CD14-positive monocyte (primary cell): ENCODE results near the gene PREP. TPM values are rescaled to one million over a fixed set of nuclear protein-coding genes. Genes with fewer than 3 reads are reported as not detected.
"Not testable (repeated sequence)": the region's sequence is repeated elsewhere in the genome, so short reads cannot be mapped to it uniquely, and the experiment has no call there.

ENCODE experiments used
- DNase-seq, 3 donors: peaks; one replicate each; pipeline ENCODE4 v3.0.0-alpha.2; 2011 to 2022
- H2AFZ ChIP-seq: 2 replicates; pipeline ENCODE4 v1.6.0; 2012; ENCODE audit warnings: mild to moderate bottlenecking, low read depth, low read length, inconsistent platforms; ENCODE audit not compliant: insufficient read depth, poor library complexity, severe bottlenecking
- H3K27ac ChIP-seq, 2 donors: 1 replicate in 1 of 2; 2 replicates in 1 of 2; pipeline ENCODE4 v1.5.1; 2012 to 2013; ENCODE audit warnings: low read length in 2 of 2, control low read depth in 1 of 2, inconsistent platforms in 1 of 2, low read depth in 1 of 2, mild to moderate bottlenecking in 1 of 2
- H3K27me3 ChIP-seq, 2 donors: one replicate each; pipeline versions ENCODE4 v1.6.0 to v1.6.1; 2011 to 2013; ENCODE audit warnings: low read length in 2 of 2; ENCODE audit not compliant: control insufficient read depth in 2 of 2, insufficient read depth in 2 of 2
- H3K36me3 ChIP-seq, 2 donors: replicated peaks in 1 of 2; 1 replicate in 1 of 2; 2 replicates in 1 of 2; pipeline versions ENCODE4 v1.5.1 to v1.6.1; 2012 to 2013; ENCODE audit warnings: low read length in 2 of 2, control low read depth in 1 of 2, inconsistent platforms in 1 of 2, mild to moderate bottlenecking in 1 of 2; ENCODE audit not compliant: insufficient read depth in 2 of 2, control insufficient read depth in 1 of 2
- H3K4me1 ChIP-seq, 2 donors: 1 replicate in 1 of 2; 2 replicates in 1 of 2; pipeline versions ENCODE4 v1.5.1 to v1.6.1; 2012 to 2013; ENCODE audit warnings: low read length in 2 of 2, control low read depth in 1 of 2, inconsistent platforms in 1 of 2, mild to moderate bottlenecking in 1 of 2, moderate library complexity in 1 of 2; ENCODE audit not compliant: insufficient read depth in 2 of 2, control insufficient read depth in 1 of 2
- H3K4me2 ChIP-seq: replicated peaks from 2 replicates; pipeline ENCODE3; 2012; ENCODE audit warnings: low read length, moderate library complexity, mild to moderate bottlenecking; ENCODE audit not compliant: poor library complexity, severe bottlenecking; ENCODE audit errors: extremely low read depth
- H3K4me3 ChIP-seq, 3 experiments: fragments of 200-600 bp in 1 of 3; sonication (generic) in 1 of 3; replicated peaks in 1 of 3; 1 replicate in 2 of 3; 2 replicates in 1 of 3; pipeline ENCODE4 v1.5.1; 2011 to 2013; ENCODE audit warnings: low read length in 3 of 3, mild to moderate bottlenecking in 3 of 3, control low read depth in 2 of 3, low read depth in 2 of 3, inconsistent platforms in 1 of 3, moderate library complexity in 1 of 3
- H3K79me2 ChIP-seq: 2 replicates; pipeline ENCODE4 v1.6.0; 2012; ENCODE audit warnings: mild to moderate bottlenecking, control low read depth, inconsistent platforms, low read length, moderate library complexity; ENCODE audit not compliant: insufficient read depth
- H3K9ac ChIP-seq: 2 replicates; pipeline ENCODE4 v1.6.0; 2017; ENCODE audit warnings: low read length, mild to moderate bottlenecking; ENCODE audit not compliant: insufficient read depth, poor library complexity, severe bottlenecking
- H3K9me3 ChIP-seq, 2 donors: replicated peaks in 1 of 2; 1 replicate in 1 of 2; 2 replicates in 1 of 2; pipeline versions ENCODE4 v1.5.1 to v1.6.1; 2012 to 2013; ENCODE audit warnings: low read length in 2 of 2, control low read depth in 1 of 2; ENCODE audit not compliant: control insufficient read depth in 1 of 2, insufficient read depth in 1 of 2
- H4K20me1 ChIP-seq: 2 replicates; pipeline ENCODE4 v1.6.0; 2012; ENCODE audit warnings: mild to moderate bottlenecking, low read length, control low read depth, moderate library complexity; ENCODE audit not compliant: insufficient read depth
- H3K27ac Mint-ChIP-seq, 7 donors: one replicate each; pipeline ENCODE4 v1.8.0; 2020; ENCODE audit warnings: mild to moderate bottlenecking in 7 of 7, mixed read lengths in 7 of 7, moderate library complexity in 6 of 7, inconsistent platforms in 2 of 7
- H3K27me3 Mint-ChIP-seq, 3 donors: one replicate each; pipeline ENCODE4 v1.8.0; 2021 to 2022; ENCODE audit warnings: low read depth in 3 of 3, mild to moderate bottlenecking in 3 of 3, mixed read lengths in 3 of 3, moderate library complexity in 3 of 3, inconsistent platforms in 1 of 3
- H3K36me3 Mint-ChIP-seq, 2 donors: one replicate each; pipeline ENCODE4 v1.8.0; 2020; ENCODE audit warnings: mixed read lengths in 2 of 2, inconsistent platforms in 1 of 2, mild to moderate bottlenecking in 1 of 2
- H3K4me1 Mint-ChIP-seq: one replicate; pipeline ENCODE4 v1.8.0; 2020; ENCODE audit warnings: mild to moderate bottlenecking, mixed read lengths
- H3K4me3 Mint-ChIP-seq, 2 donors: one replicate each; pipeline ENCODE4 v1.8.0; 2020; ENCODE audit warnings: mild to moderate bottlenecking in 2 of 2, mixed read lengths in 2 of 2, moderate library complexity in 1 of 2
- H3K9me3 Mint-ChIP-seq, 7 donors: one replicate each; pipeline ENCODE4 v1.8.0; 2020 to 2022; ENCODE audit warnings: mixed read lengths in 7 of 7, mild to moderate bottlenecking in 6 of 7, moderate library complexity in 6 of 7, inconsistent platforms in 2 of 7
- WGBS: methylation state at CpG from one replicate; pipeline ENCODE4 v1.1.5; 2013; ENCODE audit warnings: missing lambda C conversion rate; ENCODE audit not compliant: insufficient coverage; 5-methylcytosine and 5-hydroxymethylcytosine counted together
- intact Hi-C, 2 donors: fragments of 100-400 bp; cut with micrococcal nuclease; formaldehyde crosslinking; loops; one replicate each; pipeline versions ENCODE4 v1.15.0 to v1.15.1; 2023
- polyA plus RNA-seq, 3 donors: library from polyadenylated mRNA; depleted of rRNA in 1 of 3; unstranded in 2 of 3; stranded (reverse) in 1 of 3; fragments of 300-500 nt in 2 of 3; fragments of >200 nt in 1 of 3; fragmentation: Illumina TruSeq in 2 of 3; gene quantifications; 1 replicate in 2 of 3; 2 replicates in 1 of 3; pipeline ENCODE4 v1.2.3, GENCODE V29; 2012 to 2021
- TF ChIP-seq, protein P1 (sequence below): fragments of 200-600 bp; IDR thresholded peaks from one replicate; pipeline ENCODE4 v1.8.0; 2022; ENCODE audit warnings: antibody characterized with exemption, mild to moderate bottlenecking

Gene PREP
- polyA plus RNA-seq, 3 donors, result 21.4 to 40.8 (median 30.7) TPM

- no peaks in the 10 kb centered on the region for H3K9me3 ChIP-seq
- H3K4me2 ChIP-seq, result no peak overlapping the region
- intact Hi-C loops, result no loop called here
- no peak overlapping the region for H3K4me3 ChIP-seq
- no peak overlapping the region for H2AFZ ChIP-seq
- no peak for DNase-seq
- WGBS, result no CpG with 5 or more reads among the region's 2 CpGs
- Mint-ChIP-seq H3K36me3 (peaks cover 68 to 72% of the 10 kb centered on the region in 2 donors), H3K4me1 (no peaks in the 10 kb centered on the region), H3K4me3 (no peak overlapping the region), H3K9me3 (peaks cover 3 to 10% (median 6%) of the 10 kb centered on the region in 7 donors), H3K27ac (no peak overlapping the region), H3K27me3 (no peaks in the 10 kb centered on the region)
- TF ChIP-seq, protein P1, sequence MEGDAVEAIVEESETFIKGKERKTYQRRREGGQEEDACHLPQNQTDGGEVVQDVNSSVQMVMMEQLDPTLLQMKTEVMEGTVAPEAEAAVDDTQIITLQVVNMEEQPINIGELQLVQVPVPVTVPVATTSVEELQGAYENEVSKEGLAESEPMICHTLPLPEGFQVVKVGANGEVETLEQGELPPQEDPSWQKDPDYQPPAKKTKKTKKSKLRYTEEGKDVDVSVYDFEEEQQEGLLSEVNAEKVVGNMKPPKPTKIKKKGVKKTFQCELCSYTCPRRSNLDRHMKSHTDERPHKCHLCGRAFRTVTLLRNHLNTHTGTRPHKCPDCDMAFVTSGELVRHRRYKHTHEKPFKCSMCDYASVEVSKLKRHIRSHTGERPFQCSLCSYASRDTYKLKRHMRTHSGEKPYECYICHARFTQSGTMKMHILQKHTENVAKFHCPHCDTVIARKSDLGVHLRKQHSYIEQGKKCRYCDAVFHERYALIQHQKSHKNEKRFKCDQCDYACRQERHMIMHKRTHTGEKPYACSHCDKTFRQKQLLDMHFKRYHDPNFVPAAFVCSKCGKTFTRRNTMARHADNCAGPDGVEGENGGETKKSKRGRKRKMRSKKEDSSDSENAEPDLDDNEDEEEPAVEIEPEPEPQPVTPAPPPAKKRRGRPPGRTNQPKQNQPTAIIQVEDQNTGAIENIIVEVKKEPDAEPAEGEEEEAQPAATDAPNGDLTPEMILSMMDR, result no peak
- H3K27ac ChIP-seq, result no peak overlapping the region
- H3K27me3 ChIP-seq, result no peaks in the 10 kb centered on the region
- peaks cover 25 to 51% of the 10 kb centered on the region in 2 donors for H3K36me3 ChIP-seq
- no peaks in the 10 kb centered on the region for H3K4me1 ChIP-seq
- no peak overlapping the region for H3K9ac ChIP-seq
- no peaks in the 10 kb centered on the region for H4K20me1 ChIP-seq
- no peaks in the 10 kb centered on the region for H3K79me2 ChIP-seq
These were observed 58.0 kb downstream of the PREP start for GRCh38 chr6:105344881-105345370.

DNA sequence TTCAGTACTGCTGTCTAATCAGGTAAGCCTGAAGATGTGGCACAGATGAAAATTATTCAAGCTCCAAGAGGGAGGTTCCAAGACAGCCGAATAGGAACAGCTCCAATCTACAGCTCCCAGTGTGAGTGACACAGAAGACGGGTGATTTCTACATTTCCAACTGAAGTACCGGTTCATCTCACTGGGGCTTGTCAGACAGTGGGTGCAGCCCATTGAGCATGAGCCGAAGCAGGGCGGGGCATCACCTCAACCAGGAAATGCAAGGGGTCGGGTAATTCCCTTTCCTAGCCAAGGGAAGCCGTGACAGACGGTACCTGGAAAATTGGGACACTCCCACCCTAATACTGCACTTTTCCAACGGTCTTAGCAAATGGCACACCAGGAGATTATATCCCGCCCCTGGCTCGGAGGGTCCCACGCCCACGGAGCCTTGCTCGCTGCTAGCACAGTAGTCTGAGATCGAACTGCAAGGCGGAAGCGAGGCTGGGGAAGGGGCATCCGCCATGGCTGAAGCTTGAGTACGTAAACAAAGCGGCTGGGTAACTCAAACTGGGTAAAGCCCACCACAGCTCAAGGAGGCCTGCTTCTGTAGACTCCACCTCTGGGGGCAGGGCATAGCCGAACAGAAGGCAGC lies 64.4 kb downstream of the PREP start:
- H3K79me2 ChIP-seq, H3K9me3 Mint-ChIP-seq, H2AFZ ChIP-seq, H3K9ac ChIP-seq, H3K27me3 Mint-ChIP-seq, DNase-seq, H3K4me1 Mint-ChIP-seq, H3K4me3 ChIP-seq, H3K4me2 ChIP-seq, H3K4me1 ChIP-seq, H3K27ac ChIP-seq, H3K9me3 ChIP-seq, intact Hi-C loops, H3K27me3 ChIP-seq, H3K4me3 Mint-ChIP-seq, H4K20me1 ChIP-seq: not testable (repeated sequence)
- Mint-ChIP-seq H3K36me3 (peaks cover 68 to 73% of the 10 kb centered on the region in 2 donors), H3K27ac (peak overlapping the region in 2 of 7 donors; percentile 17 to 68)
- WGBS, result 98% methylated on average over 20 of the region's 21 CpGs
- H3K36me3 ChIP-seq, result peaks cover 6 to 51% of the 10 kb centered on the region in 2 donors
